HepG2 (cell line): ENCODE results near the gene SETD1A. TPM values are rescaled to one million over a fixed set of nuclear protein-coding genes. Genes with fewer than 3 reads are reported as not detected.

Experiments
- CREB1 ChIP-seq, 2 experiments: fragments of 450-650 bp in 1 of 2; IDR thresholded peaks; 2 replicates each; pipeline ENCODE4 v1.6.1; 2016 to 2017; ENCODE audit warnings: control low read depth in 1 of 2, mild to moderate bottlenecking in 1 of 2, missing compliant biosample characterization in 1 of 2, missing genetic modification characterization in 1 of 2
- EED ChIP-seq: sonication (generic); formaldehyde crosslinking; IDR thresholded peaks from 2 replicates; pipeline ENCODE4 v1.5.0; 2020; ENCODE audit warnings: mild to moderate bottlenecking, missing genetic modification reagents
- ELF1 ChIP-seq: sonication (generic); formaldehyde crosslinking; IDR thresholded peaks from 2 replicates; pipeline ENCODE4 v1.4.0; 2020; ENCODE audit warnings: missing genetic modification reagents
- KAT7 ChIP-seq: IDR thresholded peaks from 2 replicates; pipeline ENCODE4 v1.6.1; 2018; ENCODE audit warnings: borderline replicate concordance, missing compliant biosample characterization
- MAF1 ChIP-seq: sonication (generic); formaldehyde crosslinking; IDR thresholded peaks from 2 replicates; pipeline ENCODE4 v1.5.0; 2020; ENCODE audit warnings: missing genetic modification reagents, borderline replicate concordance
- TCF7L2 ChIP-seq: IDR thresholded peaks from 2 replicates; pipeline ENCODE4 v1.6.1; 2011; ENCODE audit warnings: mild to moderate bottlenecking, low read depth, low read length, moderate library complexity
- ZFAT ChIP-seq: sonication (generic); formaldehyde crosslinking; conservative IDR thresholded peaks from 2 replicates; pipeline ENCODE4 v1.8.1; 2023; ENCODE audit warnings: missing genetic modification reagents, inconsistent platforms
- ZNF124 ChIP-seq: sonication (generic); formaldehyde crosslinking; IDR thresholded peaks from 2 replicates; pipeline ENCODE4 v1.4.0; 2020; ENCODE audit warnings: missing genetic modification reagents
- ZNF207 ChIP-seq: fragments of 450-650 bp; IDR thresholded peaks from 2 replicates; pipeline ENCODE4 v1.6.1; 2016; ENCODE audit warnings: antibody characterized with exemption, borderline replicate concordance
- ZNF432 ChIP-seq: sonication (generic); formaldehyde crosslinking; IDR thresholded peaks from 2 replicates; pipeline ENCODE4 v1.5.0; 2020; ENCODE audit warnings: missing genetic modification reagents, mild to moderate bottlenecking, borderline replicate concordance
- ZNF552 ChIP-seq: sonication (generic); formaldehyde crosslinking; IDR thresholded peaks from 2 replicates; pipeline ENCODE4 v1.9.0; 2022; ENCODE audit warnings: missing genetic modification reagents, mild to moderate bottlenecking, borderline replicate concordance
- ZNF607 ChIP-seq: sonication (generic); formaldehyde crosslinking; IDR thresholded peaks from 2 replicates; pipeline ENCODE4 v1.5.1; 2020; ENCODE audit warnings: missing genetic modification reagents, mild to moderate bottlenecking, borderline replicate concordance
- ZNF790 ChIP-seq: sonication (generic); formaldehyde crosslinking; IDR thresholded peaks from 2 replicates; pipeline ENCODE4 v1.8.0; 2022; ENCODE audit warnings: missing genetic modification reagents, mild to moderate bottlenecking, borderline replicate concordance
- ZSCAN29 ChIP-seq: sonication (generic); formaldehyde crosslinking; conservative IDR thresholded peaks from 2 replicates; pipeline ENCODE4 v1.4.0; 2020; ENCODE audit warnings: mild to moderate bottlenecking, missing genetic modification reagents
- ZSCAN31 ChIP-seq: sonication (generic); formaldehyde crosslinking; IDR thresholded peaks from 2 replicates; pipeline ENCODE4 v1.5.0; 2020; ENCODE audit warnings: low read depth, mild to moderate bottlenecking, missing genetic modification reagents
- polyA plus RNA-seq, 8 experiments: library from polyadenylated mRNA; depleted of rRNA in 3 of 8; stranded (reverse) in 7 of 8; unstranded in 1 of 8; fragments of >200 nt; fragmentation: Illumina TruSeq in 4 of 8; extraction: Trizol in 4 of 8; gene quantifications; 2 replicates each; pipeline versions ENCODE4 v1.2.1 to v1.2.3, GENCODE V29; 2011 to 2016; ENCODE audit warnings: low read depth in 4 of 8, missing spikeins in 1 of 8, mixed read lengths in 1 of 8; ENCODE audit not compliant: insufficient read depth in 1 of 8
- total RNA-seq, 5 experiments: library from RNA; depleted of rRNA; stranded (reverse); fragments of >200 nt; fragmentation: Illumina TruSeq; extraction: Trizol; gene quantifications; 2 replicates each; pipeline ENCODE4 v1.2.3, GENCODE V29; 2016; ENCODE audit warnings: low read depth in 1 of 5
- TF ChIP-seq, protein P1 (sequence below): sonication (generic); formaldehyde crosslinking; IDR thresholded peaks from 2 replicates; pipeline ENCODE4 v1.4.0; 2020; ENCODE audit warnings: low read depth, mild to moderate bottlenecking, missing genetic modification reagents
- TF ChIP-seq, protein P2 (sequence below): sonication (generic); formaldehyde crosslinking; conservative IDR thresholded peaks from 2 replicates; pipeline ENCODE4 v1.8.1; 2023; ENCODE audit warnings: missing genetic modification reagents
- TF ChIP-seq, protein P3 (sequence below): IDR thresholded peaks from 2 replicates; pipeline ENCODE4 v1.6.1; 2016; ENCODE audit warnings: mild to moderate bottlenecking, missing biosample characterization, missing genetic modification reagents
- TF ChIP-seq, protein P4 (sequence below): sonication (generic); formaldehyde crosslinking; IDR thresholded peaks from 2 replicates; pipeline ENCODE4 v1.5.1; 2020; ENCODE audit warnings: missing genetic modification reagents, mild to moderate bottlenecking, borderline replicate concordance
- TF ChIP-seq, protein P5 (sequence below): sonication (generic); formaldehyde crosslinking; IDR thresholded peaks from 2 replicates; pipeline ENCODE4 v1.5.1; 2020; ENCODE audit warnings: mild to moderate bottlenecking, missing genetic modification reagents, borderline replicate concordance

Gene SETD1A
- total and polyA plus RNA-seq, 2 of the 13 experiments (the other 11 are each of a cell fraction or from before 2014, with no cell fraction given), result 3.8 to 5.6 TPM

DNA sequence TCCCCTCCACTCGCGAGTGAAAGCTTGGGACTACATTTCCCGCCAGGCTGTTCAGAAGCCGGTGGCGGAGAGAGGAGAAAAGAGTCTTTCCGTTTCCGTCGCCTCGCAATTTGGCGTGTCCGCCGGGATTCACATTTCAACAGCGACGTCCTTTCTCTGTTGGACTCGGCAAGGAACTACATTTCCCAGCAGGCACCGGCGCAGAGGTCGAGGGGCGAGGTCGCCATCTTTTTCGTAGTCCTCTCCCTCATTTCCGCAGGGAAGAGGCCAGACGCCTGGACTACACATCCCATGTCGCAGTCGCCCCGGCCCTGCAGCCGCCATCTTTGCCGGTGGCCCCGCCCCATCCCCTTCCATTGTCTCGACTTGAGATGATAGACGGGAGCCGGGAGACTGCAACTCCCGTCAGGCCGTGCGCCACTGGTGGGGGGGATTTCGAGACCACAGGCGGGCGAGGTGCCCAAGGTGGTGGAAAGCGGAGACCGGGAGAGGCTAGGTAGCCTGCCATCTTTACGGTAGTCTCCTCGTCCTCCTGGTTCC, 35.1 kb upstream of the SETD1A start (continued):
- TF ChIP-seq ZNF790 (CRISPR knock-in tag), result peak; percentile 47; the same call in 1 of the 2 replicates
- TF ChIP-seq, protein P1, sequence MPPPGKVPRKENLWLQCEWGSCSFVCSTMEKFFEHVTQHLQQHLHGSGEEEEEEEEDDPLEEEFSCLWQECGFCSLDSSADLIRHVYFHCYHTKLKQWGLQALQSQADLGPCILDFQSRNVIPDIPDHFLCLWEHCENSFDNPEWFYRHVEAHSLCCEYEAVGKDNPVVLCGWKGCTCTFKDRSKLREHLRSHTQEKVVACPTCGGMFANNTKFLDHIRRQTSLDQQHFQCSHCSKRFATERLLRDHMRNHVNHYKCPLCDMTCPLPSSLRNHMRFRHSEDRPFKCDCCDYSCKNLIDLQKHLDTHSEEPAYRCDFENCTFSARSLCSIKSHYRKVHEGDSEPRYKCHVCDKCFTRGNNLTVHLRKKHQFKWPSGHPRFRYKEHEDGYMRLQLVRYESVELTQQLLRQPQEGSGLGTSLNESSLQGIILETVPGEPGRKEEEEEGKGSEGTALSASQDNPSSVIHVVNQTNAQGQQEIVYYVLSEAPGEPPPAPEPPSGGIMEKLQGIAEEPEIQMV (CRISPR knock-in tag), result peak; percentile 72
- TF ChIP-seq EED (CRISPR knock-in tag), result no peak
- TF ChIP-seq KAT7 (CRISPR knock-in tag), result 0 out of 2 replicates have a peak, but pooled peaks have one; percentile 66
- TF ChIP-seq ZNF552 (CRISPR knock-in tag), result no peak; the same call in 1 of the 2 replicates
- TF ChIP-seq ZNF607 (CRISPR knock-in tag), result 0 out of 2 replicates have a peak, but pooled peaks have one; percentile 0
- TF ChIP-seq, protein P2, sequence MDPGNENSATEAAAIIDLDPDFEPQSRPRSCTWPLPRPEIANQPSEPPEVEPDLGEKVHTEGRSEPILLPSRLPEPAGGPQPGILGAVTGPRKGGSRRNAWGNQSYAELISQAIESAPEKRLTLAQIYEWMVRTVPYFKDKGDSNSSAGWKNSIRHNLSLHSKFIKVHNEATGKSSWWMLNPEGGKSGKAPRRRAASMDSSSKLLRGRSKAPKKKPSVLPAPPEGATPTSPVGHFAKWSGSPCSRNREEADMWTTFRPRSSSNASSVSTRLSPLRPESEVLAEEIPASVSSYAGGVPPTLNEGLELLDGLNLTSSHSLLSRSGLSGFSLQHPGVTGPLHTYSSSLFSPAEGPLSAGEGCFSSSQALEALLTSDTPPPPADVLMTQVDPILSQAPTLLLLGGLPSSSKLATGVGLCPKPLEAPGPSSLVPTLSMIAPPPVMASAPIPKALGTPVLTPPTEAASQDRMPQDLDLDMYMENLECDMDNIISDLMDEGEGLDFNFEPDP (CRISPR knock-in tag), result no peak
- TF ChIP-seq MAF1 (CRISPR knock-in tag), result peak; percentile 86
- TF ChIP-seq, protein P3, sequence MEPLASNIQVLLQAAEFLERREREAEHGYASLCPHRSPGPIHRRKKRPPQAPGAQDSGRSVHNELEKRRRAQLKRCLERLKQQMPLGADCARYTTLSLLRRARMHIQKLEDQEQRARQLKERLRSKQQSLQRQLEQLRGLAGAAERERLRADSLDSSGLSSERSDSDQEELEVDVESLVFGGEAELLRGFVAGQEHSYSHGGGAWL (CRISPR knock-in tag), result 0 out of 2 replicates have a peak, but pooled peaks have one; percentile 37
- 0 out of 2 replicates have a peak, but pooled peaks have one; percentile 17 for TF ChIP-seq ZSCAN31 (CRISPR knock-in tag)
- TF ChIP-seq ZNF124 (CRISPR knock-in tag), result 0 out of 2 replicates have a peak, but pooled peaks have one; percentile 13
- no peak for TF ChIP-seq ZNF432
- peak; percentile 93 for TF ChIP-seq CREB1 (IDR thresholded peaks at IDR 0.05)
- peak; percentile 98 for TF ChIP-seq CREB1 (CRISPR knock-in tag; IDR thresholded peaks at IDR 0.05)
- TF ChIP-seq ELF1 (CRISPR knock-in tag), result peak; percentile 94
- TF ChIP-seq, protein P4, sequence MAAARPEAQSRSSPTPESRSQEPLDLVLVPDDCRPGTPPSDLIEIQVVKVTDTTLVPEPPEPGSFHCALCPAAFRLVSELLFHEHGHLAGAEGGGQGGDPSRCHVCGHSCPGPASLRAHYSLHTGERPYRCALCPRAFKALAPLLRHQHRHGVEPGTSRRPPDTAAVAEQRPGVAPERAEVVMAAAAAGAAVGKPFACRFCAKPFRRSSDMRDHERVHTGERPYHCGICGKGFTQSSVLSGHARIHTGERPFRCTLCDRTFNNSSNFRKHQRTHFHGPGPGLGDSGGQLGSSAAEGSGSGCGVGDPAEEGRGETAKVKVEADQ, result no peak
- TF ChIP-seq ZNF207, result no peak
- no peak for TF ChIP-seq ZFAT (CRISPR knock-in tag)
- TF ChIP-seq, protein P5, sequence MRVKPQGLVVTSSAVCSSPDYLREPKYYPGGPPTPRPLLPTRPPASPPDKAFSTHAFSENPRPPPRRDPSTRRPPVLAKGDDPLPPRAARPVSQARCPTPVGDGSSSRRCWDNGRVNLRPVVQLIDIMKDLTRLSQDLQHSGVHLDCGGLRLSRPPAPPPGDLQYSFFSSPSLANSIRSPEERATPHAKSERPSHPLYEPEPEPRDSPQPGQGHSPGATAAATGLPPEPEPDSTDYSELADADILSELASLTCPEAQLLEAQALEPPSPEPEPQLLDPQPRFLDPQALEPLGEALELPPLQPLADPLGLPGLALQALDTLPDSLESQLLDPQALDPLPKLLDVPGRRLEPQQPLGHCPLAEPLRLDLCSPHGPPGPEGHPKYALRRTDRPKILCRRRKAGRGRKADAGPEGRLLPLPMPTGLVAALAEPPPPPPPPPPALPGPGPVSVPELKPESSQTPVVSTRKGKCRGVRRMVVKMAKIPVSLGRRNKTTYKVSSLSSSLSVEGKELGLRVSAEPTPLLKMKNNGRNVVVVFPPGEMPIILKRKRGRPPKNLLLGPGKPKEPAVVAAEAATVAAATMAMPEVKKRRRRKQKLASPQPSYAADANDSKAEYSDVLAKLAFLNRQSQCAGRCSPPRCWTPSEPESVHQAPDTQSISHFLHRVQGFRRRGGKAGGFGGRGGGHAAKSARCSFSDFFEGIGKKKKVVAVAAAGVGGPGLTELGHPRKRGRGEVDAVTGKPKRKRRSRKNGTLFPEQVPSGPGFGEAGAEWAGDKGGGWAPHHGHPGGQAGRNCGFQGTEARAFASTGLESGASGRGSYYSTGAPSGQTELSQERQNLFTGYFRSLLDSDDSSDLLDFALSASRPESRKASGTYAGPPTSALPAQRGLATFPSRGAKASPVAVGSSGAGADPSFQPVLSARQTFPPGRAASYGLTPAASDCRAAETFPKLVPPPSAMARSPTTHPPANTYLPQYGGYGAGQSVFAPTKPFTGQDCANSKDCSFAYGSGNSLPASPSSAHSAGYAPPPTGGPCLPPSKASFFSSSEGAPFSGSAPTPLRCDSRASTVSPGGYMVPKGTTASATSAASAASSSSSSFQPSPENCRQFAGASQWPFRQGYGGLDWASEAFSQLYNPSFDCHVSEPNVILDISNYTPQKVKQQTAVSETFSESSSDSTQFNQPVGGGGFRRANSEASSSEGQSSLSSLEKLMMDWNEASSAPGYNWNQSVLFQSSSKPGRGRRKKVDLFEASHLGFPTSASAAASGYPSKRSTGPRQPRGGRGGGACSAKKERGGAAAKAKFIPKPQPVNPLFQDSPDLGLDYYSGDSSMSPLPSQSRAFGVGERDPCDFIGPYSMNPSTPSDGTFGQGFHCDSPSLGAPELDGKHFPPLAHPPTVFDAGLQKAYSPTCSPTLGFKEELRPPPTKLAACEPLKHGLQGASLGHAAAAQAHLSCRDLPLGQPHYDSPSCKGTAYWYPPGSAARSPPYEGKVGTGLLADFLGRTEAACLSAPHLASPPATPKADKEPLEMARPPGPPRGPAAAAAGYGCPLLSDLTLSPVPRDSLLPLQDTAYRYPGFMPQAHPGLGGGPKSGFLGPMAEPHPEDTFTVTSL, result no peak; the same call in 1 of the 2 replicates
- no peak for TF ChIP-seq TCF7L2
- TF ChIP-seq ZSCAN29, result no peak
